ENCODE results near the gene IMPG1. TPM values are rescaled to one million over a fixed set of nuclear protein-coding genes. Genes with fewer than 3 reads are reported as not detected.

IMPG1 gene
- total and polyA plus RNA-seq, 2 of the 13 experiments (the other 11 are each of a cell fraction or from before 2014, with no cell fraction given), result not detected

- in situ Hi-C loops (cut with HindIII; ENCODE audit: extremely low pct_ligation_motif_present, low pct_unique_long_range_greater_than_20kb) (loop anchor here (25.0 kb wide), 1 partner anchor 926 kb away; no protein-coding TSS in a partner anchor), intact Hi-C loops (cut with micrococcal nuclease; ENCODE audit: unreplicated experiment) (loop anchor here (10.0 kb wide), 1 partner anchor 748 kb away; no protein-coding TSS in a partner anchor)
- no peaks in the 10 kb centered on the region for H3K9me3 ChIP-seq (ENCODE audit: low read length)
- no peak overlapping the region for H3K27ac ChIP-seq (ENCODE audit: extremely low read length, insufficient read depth, low read length)
- FAIRE-seq (no peak), ATAC-seq (no peak), DNase-seq (ENCODE audit: low spot score) (no peak)
- POLR2A ChIA-PET, result no interaction called here
- no peak overlapping the region for H3K4me3 ChIP-seq (replicated peaks in 1 of 3; ENCODE audit: insufficient read depth in 1 of 3, low read depth in 2 of 3, low read length in 3 of 3)
- H3K9ac ChIP-seq (ENCODE audit: insufficient read depth, low read depth, low read length), result no peak overlapping the region
- 21% methylated on average over 3 of the region's 3 CpGs for WGBS (ENCODE audit: low lambda C conversion rate)
- 0 out of 5 replicates have a peak, but pooled peaks cover 0 to 3% of the 10 kb centered on the region in 2 experiments for H3K27me3 ChIP-seq (ENCODE audit: control insufficient read depth in 1 of 2, insufficient read depth in 2 of 2, low read length in 2 of 2)
- H3K4me1 ChIP-seq (ENCODE audit: insufficient read depth, low read length), result peaks cover 14% of the 10 kb centered on the region; the same call in 1 of the 2 replicates
- H3K4me2 ChIP-seq (ENCODE audit: low read depth, low read length), result no peak overlapping the region
- no peaks in the 10 kb centered on the region for H3K36me3 ChIP-seq (replicated peaks in 1 of 2; ENCODE audit: control insufficient read depth in 1 of 2, insufficient read depth in 2 of 2, low read length in 2 of 2)
- no peak overlapping the region for H2AFZ ChIP-seq (ENCODE audit: low read length)
- H3K79me2 ChIP-seq (ENCODE audit: insufficient read depth, low read length), result no peaks in the 10 kb centered on the region
- TF ChIP-seq ZNF691 (CRISPR knock-in tag; IDR thresholded peaks at IDR 0.05; ENCODE audit: borderline replicate concordance, low read depth) (no peak), SOX5 (CRISPR knock-in tag; IDR thresholded peaks at IDR 0.05; ENCODE audit: borderline replicate concordance) (no peak), ZFP41 (CRISPR knock-in tag; IDR thresholded peaks at IDR 0.05; ENCODE audit: borderline replicate concordance) (no peak), SAFB2 (CRISPR knock-in tag; IDR thresholded peaks at IDR 0.05; ENCODE audit: borderline replicate concordance, low read depth) (no peak), SMC3 (IDR thresholded peaks at IDR 0.05; ENCODE audit: low read length) (no peak), EZH2 (conservative IDR thresholded peaks at IDR 0.05; ENCODE audit: low read depth, low read length) (no peak), SIX4 (CRISPR knock-in tag; IDR thresholded peaks at IDR 0.05) (no peak), ZNF33B (CRISPR knock-in tag; IDR thresholded peaks at IDR 0.05) (no peak), CC2D1A (CRISPR knock-in tag; IDR thresholded peaks at IDR 0.05) (no peak), HNRNPK (IDR thresholded peaks at IDR 0.05; ENCODE audit: low read depth, low read length, poor library complexity, severe bottlenecking) (no peak), ZNF33A (CRISPR knock-in tag; IDR thresholded peaks at IDR 0.05; ENCODE audit: borderline replicate concordance) (no peak)
- CTCF ChIA-PET (ENCODE audit: low intra/inter-chr PET ratio, low total read pairs), result no interaction called here
- no peaks in the 10 kb centered on the region for H4K20me1 ChIP-seq (ENCODE audit: insufficient read depth, low read length)
- no TSS peak for BruUV-seq (replicated peaks)
These were observed 135.8 kb downstream of the IMPG1 start for GRCh38 chr6:75936682-75937081.
